Chondrocyte (in vitro differentiated cells): Measurements from ENCODE around the gene BCL7A. TPM values are rescaled to one million over a fixed set of nuclear protein-coding genes. Genes with fewer than 3 reads are reported as not detected.

Source experiments
- DNase-seq: peaks from one replicate; pipeline ENCODE4 v3.0.0; 2021; ENCODE audit warnings: mixed read lengths, low spot score
- H3K27ac Mint-ChIP-seq: one replicate; pipeline ENCODE4 v1.8.0; 2021; ENCODE audit warnings: mild to moderate bottlenecking, moderate library complexity, mixed read lengths; ENCODE audit not compliant: unreplicated experiment
- H3K27me3 Mint-ChIP-seq: 2 replicates; pipeline ENCODE4 v1.8.0; 2021; ENCODE audit warnings: low read depth, mixed read lengths
- H3K36me3 Mint-ChIP-seq: 2 replicates; pipeline ENCODE4 v1.8.0; 2021; ENCODE audit warnings: low read depth, mixed read lengths
- H3K4me1 Mint-ChIP-seq: 2 replicates; pipeline ENCODE4 v1.8.0; 2021; ENCODE audit warnings: low read depth, mild to moderate bottlenecking, mixed read lengths
- H3K4me3 Mint-ChIP-seq: one replicate; pipeline ENCODE4 v1.8.0; 2021; ENCODE audit warnings: mild to moderate bottlenecking, moderate library complexity, mixed read lengths; ENCODE audit not compliant: unreplicated experiment
- H3K9me3 Mint-ChIP-seq: 2 replicates; pipeline ENCODE4 v1.8.0; 2021; ENCODE audit warnings: low read depth, mixed read lengths
- total RNA-seq: library from RNA; stranded (reverse); gene quantifications from 3 replicates; pipeline ENCODE4 v1.2.1, GENCODE V29; 2021
- TF ChIP-seq, protein P1 (sequence below): fragments of 200-600 bp; sonication (generic); IDR thresholded peaks from 2 replicates; pipeline ENCODE4 v1.5.0; 2021; ENCODE audit warnings: antibody characterized with exemption, mild to moderate bottlenecking, moderate library complexity

The BCL7A gene
- total RNA-seq, 1 donor from 2014 or later = 10.0 TPM

DNA sequence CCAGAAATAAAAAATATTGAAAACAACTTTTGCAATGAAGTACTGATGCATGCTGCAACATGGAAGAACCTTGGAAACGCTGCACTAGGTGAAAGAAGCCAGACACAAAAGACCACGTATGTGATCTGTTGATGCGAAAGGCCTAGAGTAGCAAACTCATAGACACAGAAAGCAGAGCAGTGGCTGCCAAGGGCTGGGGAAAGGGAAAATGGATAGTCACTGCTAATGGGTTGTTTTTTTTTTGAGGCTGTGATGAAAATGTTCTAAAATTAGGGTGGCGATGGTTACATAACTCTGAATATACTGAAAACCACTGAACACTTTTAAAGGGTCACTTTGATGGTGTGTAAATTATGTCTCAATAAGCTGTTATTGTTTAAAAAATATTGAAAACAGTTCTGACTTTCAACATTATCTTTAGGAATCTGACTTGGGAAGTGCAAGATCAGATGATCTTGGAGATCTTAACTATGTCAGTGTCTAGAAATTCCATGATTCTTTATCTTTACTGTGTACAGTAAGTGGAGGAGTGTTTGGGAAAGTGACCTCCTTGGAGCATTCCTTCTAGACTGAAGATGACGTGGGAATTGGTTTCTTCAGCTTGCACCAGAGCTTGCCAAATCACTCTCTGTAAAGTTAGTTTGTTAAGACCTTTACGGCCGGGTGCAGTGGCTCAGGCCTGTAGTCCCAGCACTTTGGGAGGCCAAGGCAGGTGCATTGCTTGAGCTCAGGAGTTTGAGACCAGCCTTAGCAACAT, 69.3 kb downstream of the BCL7A start:
- peaks cover 2% of the 10 kb centered on the region for H3K36me3 Mint-ChIP-seq
- H3K27ac Mint-ChIP-seq = no peak overlapping the region
- TF ChIP-seq, protein P1, sequence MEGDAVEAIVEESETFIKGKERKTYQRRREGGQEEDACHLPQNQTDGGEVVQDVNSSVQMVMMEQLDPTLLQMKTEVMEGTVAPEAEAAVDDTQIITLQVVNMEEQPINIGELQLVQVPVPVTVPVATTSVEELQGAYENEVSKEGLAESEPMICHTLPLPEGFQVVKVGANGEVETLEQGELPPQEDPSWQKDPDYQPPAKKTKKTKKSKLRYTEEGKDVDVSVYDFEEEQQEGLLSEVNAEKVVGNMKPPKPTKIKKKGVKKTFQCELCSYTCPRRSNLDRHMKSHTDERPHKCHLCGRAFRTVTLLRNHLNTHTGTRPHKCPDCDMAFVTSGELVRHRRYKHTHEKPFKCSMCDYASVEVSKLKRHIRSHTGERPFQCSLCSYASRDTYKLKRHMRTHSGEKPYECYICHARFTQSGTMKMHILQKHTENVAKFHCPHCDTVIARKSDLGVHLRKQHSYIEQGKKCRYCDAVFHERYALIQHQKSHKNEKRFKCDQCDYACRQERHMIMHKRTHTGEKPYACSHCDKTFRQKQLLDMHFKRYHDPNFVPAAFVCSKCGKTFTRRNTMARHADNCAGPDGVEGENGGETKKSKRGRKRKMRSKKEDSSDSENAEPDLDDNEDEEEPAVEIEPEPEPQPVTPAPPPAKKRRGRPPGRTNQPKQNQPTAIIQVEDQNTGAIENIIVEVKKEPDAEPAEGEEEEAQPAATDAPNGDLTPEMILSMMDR = no peak
- peak; percentile 19 for DNase-seq
- H3K27me3 Mint-ChIP-seq = no peaks in the 10 kb centered on the region
- H3K4me3 Mint-ChIP-seq = peak overlapping the region; percentile 21
- H3K9me3 Mint-ChIP-seq = no peaks in the 10 kb centered on the region
- H3K4me1 Mint-ChIP-seq = peaks cover 19% of the 10 kb centered on the region

DNA sequence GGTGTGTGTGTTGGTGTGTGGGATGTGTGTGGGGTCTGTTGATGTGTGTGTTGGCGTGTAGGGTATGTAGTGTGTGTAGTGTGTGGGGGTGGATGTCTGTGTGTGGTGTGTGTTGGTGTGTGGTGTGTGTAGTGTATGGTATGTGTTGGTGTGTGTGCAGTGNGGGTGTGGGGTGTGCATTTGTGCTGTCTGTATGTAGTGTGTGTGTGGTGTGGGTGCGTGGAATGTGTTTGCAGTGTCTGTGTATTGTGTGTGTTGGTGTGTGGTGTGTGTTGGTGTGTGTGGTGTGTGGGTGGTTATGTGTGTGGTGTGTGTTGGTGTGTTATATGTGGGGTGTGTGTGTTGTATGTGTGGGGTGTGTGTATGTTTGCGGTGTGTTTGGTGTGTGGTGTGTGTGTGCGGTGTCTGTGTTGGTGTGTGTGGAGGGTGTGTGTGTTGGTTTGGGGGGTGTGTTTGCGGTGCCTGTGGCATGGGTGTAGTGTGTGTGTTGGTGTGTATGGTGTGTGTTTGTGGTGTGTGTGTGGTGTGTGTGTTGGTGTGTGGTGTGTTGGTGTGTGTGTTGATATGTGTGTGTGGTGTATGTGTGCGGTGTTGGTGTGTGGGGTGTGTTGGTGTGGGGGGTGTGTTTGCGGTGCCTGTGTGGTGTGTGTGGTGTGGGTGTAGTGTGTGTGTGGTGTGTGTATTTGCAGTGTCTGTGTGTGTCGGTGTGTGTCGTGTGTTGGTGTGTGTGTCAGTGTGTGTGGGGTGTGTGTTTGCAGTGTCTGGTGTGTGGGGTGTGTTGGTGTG, 71.6 kb downstream of the BCL7A start:
- Mint-ChIP-seq H3K4me1 (peaks cover 26% of the 10 kb centered on the region), H3K9me3 (no peaks in the 10 kb centered on the region), H3K4me3 (no peak overlapping the region), H3K27me3 (no peaks in the 10 kb centered on the region), H3K36me3 (no peaks in the 10 kb centered on the region), H3K27ac (no peak overlapping the region)
- TF ChIP-seq, protein P1 = no peak
- DNase-seq = no peak

DNA sequence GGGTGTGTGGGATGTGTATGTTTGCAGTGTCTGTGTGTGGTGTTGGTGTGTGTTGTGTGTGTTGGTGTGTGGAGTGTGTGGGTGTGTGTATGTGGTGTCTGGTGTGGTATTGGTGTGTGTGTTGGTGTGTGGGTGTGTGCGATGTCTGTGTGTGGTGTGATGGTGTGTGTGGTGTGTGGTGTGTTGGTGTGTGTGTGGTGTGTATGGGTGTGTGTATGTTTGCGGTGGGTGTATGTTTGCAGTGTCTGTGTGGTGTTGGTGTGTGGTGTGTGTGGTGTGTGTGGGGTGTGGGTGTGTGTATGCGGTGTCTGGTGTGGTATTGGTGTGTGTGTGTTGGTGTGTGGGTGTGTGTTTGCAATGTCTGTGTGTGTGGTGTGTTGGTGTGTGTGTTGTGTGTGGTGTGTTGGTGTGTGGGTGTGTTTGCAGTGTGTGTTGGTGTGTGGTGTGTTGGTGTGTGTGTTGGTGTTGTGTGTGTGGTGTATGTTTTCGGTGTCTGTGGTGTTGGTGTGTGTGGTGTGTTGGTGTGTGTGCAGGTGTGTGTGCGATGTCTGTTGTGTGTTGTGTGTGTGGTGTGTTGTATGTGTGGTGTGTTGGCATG, 72.6 kb downstream of the BCL7A start:
- no peaks in the 10 kb centered on the region for H3K9me3 Mint-ChIP-seq
- H3K27me3 Mint-ChIP-seq = no peaks in the 10 kb centered on the region
- no peak for DNase-seq
- H3K27ac Mint-ChIP-seq = no peak overlapping the region
- no peak overlapping the region for H3K4me3 Mint-ChIP-seq
- TF ChIP-seq, protein P1 = no peak
- H3K36me3 Mint-ChIP-seq = no peaks in the 10 kb centered on the region
- peaks cover 30% of the 10 kb centered on the region for H3K4me1 Mint-ChIP-seq

DNA sequence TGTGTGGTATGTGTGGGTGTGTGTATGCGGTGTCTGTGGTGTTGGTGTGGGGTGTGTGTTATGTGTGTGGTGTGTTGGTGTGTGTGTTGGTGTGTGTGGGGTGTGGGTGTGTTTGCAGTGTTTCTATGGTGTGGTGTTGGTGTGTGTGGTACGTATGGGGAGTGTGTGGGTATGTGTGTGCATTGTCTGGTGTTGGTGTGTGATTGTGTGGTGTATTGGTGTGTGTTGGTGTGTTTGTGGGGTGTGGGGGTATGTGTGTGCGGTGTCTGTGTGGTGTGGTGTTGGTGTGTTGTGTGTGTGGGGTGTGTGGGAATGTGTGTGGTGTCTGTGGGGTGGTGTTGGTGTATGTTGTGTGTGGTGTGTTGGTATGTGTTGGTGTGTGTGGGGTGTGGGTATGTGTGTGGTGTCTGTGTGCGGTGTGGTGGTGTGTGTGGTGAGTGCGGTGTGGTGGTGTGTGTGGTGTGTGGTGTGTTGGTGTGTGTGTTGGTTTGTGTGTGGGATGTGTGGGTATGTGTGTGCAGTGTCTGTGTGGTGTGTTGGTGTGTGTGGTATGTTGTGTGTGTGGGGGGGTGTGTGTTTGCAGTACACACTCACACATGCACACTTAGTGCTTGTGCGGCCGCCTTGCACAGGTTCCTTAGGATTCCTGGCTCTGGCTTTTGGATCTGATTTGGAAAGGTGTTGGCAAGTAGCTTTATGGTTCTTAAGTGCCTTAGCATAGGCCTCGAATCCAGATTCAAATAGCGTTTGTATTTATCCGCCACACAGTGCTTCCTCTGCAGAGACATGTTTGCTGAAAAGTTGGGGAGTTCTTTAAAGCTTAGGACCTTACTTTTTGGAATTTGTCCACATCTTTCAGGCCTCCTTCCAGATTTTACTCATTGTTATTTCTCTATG, 73.3 kb downstream of the BCL7A start:
- H3K36me3 Mint-ChIP-seq = no peaks in the 10 kb centered on the region
- H3K27me3 Mint-ChIP-seq = no peaks in the 10 kb centered on the region
- DNase-seq = no peak
- H3K4me3 Mint-ChIP-seq = no peak overlapping the region
- peaks cover 36% of the 10 kb centered on the region for H3K4me1 Mint-ChIP-seq
- H3K9me3 Mint-ChIP-seq = no peaks in the 10 kb centered on the region
- TF ChIP-seq, protein P1 = no peak
- no peak overlapping the region for H3K27ac Mint-ChIP-seq
